Measurements from ENCODE around the gene RYR2. TPM values are rescaled to one million over a fixed set of nuclear protein-coding genes. Genes with fewer than 3 reads are reported as not detected.

Gene RYR2
- total RNA-seq, 1 experiment from 2014 or later: 0.03 TPM

GRCh38 chr1:237041461-237041794, 556 bp upstream of the RYR2 start:
- CTCF ChIA-PET: no interaction called here
- ATAC-seq (no peak), DNase-seq (ENCODE audit: low read depth, low spot score) (no peak)
- POLR2A ChIA-PET: no interaction called here
- TF ChIP-seq SIN3A (IDR thresholded peaks at IDR 0.05; ENCODE audit: borderline replicate concordance, insufficient read depth, low read depth, low read length) (no peak), TCF7L2 (IDR thresholded peaks at IDR 0.05; ENCODE audit: low read depth, low read length) (no peak), POLR2AphosphoS5 (IDR thresholded peaks at IDR 0.05; ENCODE audit: low read depth, low read length) (no peak)
- TF ChIP-seq, protein P1, sequence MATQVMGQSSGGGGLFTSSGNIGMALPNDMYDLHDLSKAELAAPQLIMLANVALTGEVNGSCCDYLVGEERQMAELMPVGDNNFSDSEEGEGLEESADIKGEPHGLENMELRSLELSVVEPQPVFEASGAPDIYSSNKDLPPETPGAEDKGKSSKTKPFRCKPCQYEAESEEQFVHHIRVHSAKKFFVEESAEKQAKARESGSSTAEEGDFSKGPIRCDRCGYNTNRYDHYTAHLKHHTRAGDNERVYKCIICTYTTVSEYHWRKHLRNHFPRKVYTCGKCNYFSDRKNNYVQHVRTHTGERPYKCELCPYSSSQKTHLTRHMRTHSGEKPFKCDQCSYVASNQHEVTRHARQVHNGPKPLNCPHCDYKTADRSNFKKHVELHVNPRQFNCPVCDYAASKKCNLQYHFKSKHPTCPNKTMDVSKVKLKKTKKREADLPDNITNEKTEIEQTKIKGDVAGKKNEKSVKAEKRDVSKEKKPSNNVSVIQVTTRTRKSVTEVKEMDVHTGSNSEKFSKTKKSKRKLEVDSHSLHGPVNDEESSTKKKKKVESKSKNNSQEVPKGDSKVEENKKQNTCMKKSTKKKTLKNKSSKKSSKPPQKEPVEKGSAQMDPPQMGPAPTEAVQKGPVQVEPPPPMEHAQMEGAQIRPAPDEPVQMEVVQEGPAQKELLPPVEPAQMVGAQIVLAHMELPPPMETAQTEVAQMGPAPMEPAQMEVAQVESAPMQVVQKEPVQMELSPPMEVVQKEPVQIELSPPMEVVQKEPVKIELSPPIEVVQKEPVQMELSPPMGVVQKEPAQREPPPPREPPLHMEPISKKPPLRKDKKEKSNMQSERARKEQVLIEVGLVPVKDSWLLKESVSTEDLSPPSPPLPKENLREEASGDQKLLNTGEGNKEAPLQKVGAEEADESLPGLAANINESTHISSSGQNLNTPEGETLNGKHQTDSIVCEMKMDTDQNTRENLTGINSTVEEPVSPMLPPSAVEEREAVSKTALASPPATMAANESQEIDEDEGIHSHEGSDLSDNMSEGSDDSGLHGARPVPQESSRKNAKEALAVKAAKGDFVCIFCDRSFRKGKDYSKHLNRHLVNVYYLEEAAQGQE (IDR thresholded peaks at IDR 0.05; ENCODE audit: insufficient read depth in 1 of 2, low read depth in 2 of 2, low read length in 1 of 2): no peak
- TF ChIP-seq, protein P2, sequence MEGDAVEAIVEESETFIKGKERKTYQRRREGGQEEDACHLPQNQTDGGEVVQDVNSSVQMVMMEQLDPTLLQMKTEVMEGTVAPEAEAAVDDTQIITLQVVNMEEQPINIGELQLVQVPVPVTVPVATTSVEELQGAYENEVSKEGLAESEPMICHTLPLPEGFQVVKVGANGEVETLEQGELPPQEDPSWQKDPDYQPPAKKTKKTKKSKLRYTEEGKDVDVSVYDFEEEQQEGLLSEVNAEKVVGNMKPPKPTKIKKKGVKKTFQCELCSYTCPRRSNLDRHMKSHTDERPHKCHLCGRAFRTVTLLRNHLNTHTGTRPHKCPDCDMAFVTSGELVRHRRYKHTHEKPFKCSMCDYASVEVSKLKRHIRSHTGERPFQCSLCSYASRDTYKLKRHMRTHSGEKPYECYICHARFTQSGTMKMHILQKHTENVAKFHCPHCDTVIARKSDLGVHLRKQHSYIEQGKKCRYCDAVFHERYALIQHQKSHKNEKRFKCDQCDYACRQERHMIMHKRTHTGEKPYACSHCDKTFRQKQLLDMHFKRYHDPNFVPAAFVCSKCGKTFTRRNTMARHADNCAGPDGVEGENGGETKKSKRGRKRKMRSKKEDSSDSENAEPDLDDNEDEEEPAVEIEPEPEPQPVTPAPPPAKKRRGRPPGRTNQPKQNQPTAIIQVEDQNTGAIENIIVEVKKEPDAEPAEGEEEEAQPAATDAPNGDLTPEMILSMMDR (IDR thresholded peaks at IDR 0.05): no peak
- in situ Hi-C loops (cut with HindIII; ENCODE audit: low pct_unique_long_range_greater_than_20kb, low sequenced_read_pairs) (no loop called here), intact Hi-C loops (cut with micrococcal nuclease; ENCODE audit: unreplicated experiment) (no loop called here)
- no peak overlapping the region for H3K27ac ChIP-seq (ENCODE audit: low read length)
- no peaks in the 10 kb centered on the region; the same call in 1 of the 2 replicates for H3K36me3 ChIP-seq (ENCODE audit: control insufficient read depth, insufficient read depth, low read length)
- H3K9me3 ChIP-seq (ENCODE audit: control insufficient read depth, insufficient read depth, low read depth, low read length): no peaks in the 10 kb centered on the region
- H3K4me1 ChIP-seq (ENCODE audit: control insufficient read depth, insufficient read depth, low read length): peaks cover 3% of the 10 kb centered on the region
- H3K27me3 ChIP-seq (ENCODE audit: control insufficient read depth, insufficient read depth, low read length): 0 out of 2 replicates have a peak, but pooled peaks cover 4% of the 10 kb centered on the region
- BruUV-seq (replicated peaks): no TSS peak
- H3K4me3 ChIP-seq (ENCODE audit: low read depth in 2 of 2, low read length in 2 of 2): no peak overlapping the region

DNA sequence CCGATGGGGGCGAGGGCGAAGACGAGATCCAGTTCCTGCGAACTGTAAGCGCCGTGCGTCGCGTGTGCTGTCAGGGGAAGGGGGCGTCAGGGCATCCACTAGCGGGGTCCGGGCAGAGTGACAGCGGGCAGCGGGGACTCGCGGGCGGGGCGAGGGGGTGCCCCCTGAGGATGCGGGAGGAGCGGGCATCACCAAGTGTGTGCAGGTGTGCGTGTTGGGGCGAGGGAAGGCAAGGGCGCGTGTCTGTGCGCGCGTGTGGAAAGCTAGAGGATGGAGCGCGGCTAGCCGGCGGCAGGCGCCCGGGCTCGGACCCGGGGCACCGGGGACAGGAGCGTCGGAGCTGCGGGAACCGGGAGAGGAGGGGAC, 525 bp downstream of the RYR2 start:
- no peaks in the 10 kb centered on the region; the same call in 1 of the 2 replicates for H3K36me3 ChIP-seq (ENCODE audit: control insufficient read depth, insufficient read depth, low read length)
- no TSS peak for BruUV-seq (replicated peaks)
- DNase-seq (ENCODE audit: low read depth, low spot score) (no peak), ATAC-seq (no peak)
- no peak overlapping the region; a peak in 1 of 4 replicates for H3K4me3 ChIP-seq (ENCODE audit: low read depth in 2 of 2, low read length in 2 of 2)
- TF ChIP-seq, protein P1 (IDR thresholded peaks at IDR 0.05; ENCODE audit: insufficient read depth in 1 of 2, low read depth in 2 of 2, low read length in 1 of 2): no peak
- TF ChIP-seq TCF7L2 (IDR thresholded peaks at IDR 0.05; ENCODE audit: low read depth, low read length) (no peak), POLR2AphosphoS5 (IDR thresholded peaks at IDR 0.05; ENCODE audit: low read depth, low read length) (no peak), SIN3A (IDR thresholded peaks at IDR 0.05; ENCODE audit: borderline replicate concordance, insufficient read depth, low read depth, low read length) (no peak)
- TF ChIP-seq, protein P2 (IDR thresholded peaks at IDR 0.05): no peak
- intact Hi-C loops (cut with micrococcal nuclease; ENCODE audit: unreplicated experiment): no loop called here
- H3K4me1 ChIP-seq (ENCODE audit: control insufficient read depth, insufficient read depth, low read length): no peaks in the 10 kb centered on the region
- no peak overlapping the region for H3K27ac ChIP-seq (ENCODE audit: low read length)
- in situ Hi-C loops (cut with HindIII; ENCODE audit: low pct_unique_long_range_greater_than_20kb, low sequenced_read_pairs): no loop called here
- ChIA-PET CTCF (no interaction called here), POLR2A (no interaction called here)
- peaks cover 8% of the 10 kb centered on the region; the same call in 1 of the 2 replicates for H3K27me3 ChIP-seq (ENCODE audit: control insufficient read depth, insufficient read depth, low read length)
- H3K9me3 ChIP-seq (ENCODE audit: control insufficient read depth, insufficient read depth, low read depth, low read length): no peaks in the 10 kb centered on the region

Measured in Panc1 (cell line).